Upper lobe of left lung (tissue), 6 donors: Measurements from ENCODE around the gene C1S. TPM values are rescaled to one million over a fixed set of nuclear protein-coding genes. Genes with fewer than 3 reads are reported as not detected.
"Not testable (repeated sequence)": the region's sequence is repeated elsewhere in the genome, so short reads cannot be mapped to it uniquely, and the experiment has no call there.

ENCODE experiments used
- ATAC-seq, 2 donors: fragments of 200-7000 bp; cut with Tn5 transposase; one replicate each; pipeline ENCODE4 v1.9.1; 2022; ENCODE audit warnings: mild to moderate bottlenecking in 2 of 2, moderate library complexity in 2 of 2; ENCODE audit not compliant: low FRiP score in 2 of 2
- DNase-seq, 2 donors: peaks; one replicate each; pipeline ENCODE4 v3.0.0-alpha.2; 2019 to 2020
- H3K27ac ChIP-seq, 4 donors: fragments of 200-600 bp; sonication (generic); one replicate each; pipeline ENCODE4 v1.5.1; 2016 to 2019
- H3K27me3 ChIP-seq, 4 donors: fragments of 200-600 bp; sonication (generic); one replicate each; pipeline ENCODE4 v1.5.1; 2017 to 2019
- H3K36me3 ChIP-seq, 4 donors: fragments of 200-600 bp; sonication (generic); one replicate each; pipeline ENCODE4 v1.5.1; 2016 to 2019
- H3K4me1 ChIP-seq, 4 donors: fragments of 200-600 bp; sonication (generic); one replicate each; pipeline ENCODE4 v1.5.1; 2018 to 2019
- H3K4me3 ChIP-seq, 4 donors: fragments of 200-600 bp; sonication (generic); one replicate each; pipeline ENCODE4 v1.5.1; 2017 to 2019; ENCODE audit warnings: mild to moderate bottlenecking in 2 of 4, moderate library complexity in 1 of 4
- H3K9me3 ChIP-seq, 4 donors: fragments of 200-600 bp; sonication (generic); one replicate each; pipeline ENCODE4 v1.5.1; 2018 to 2019
- EP300 ChIP-seq, 4 donors: sonication (generic); formaldehyde crosslinking; IDR thresholded peaks; one replicate each; pipeline ENCODE4 v1.5.1; 2017; ENCODE audit warnings: antibody characterized with exemption in 4 of 4, control low read depth in 2 of 4
- POLR2A ChIP-seq, 4 donors: fragments of 450-650 bp; IDR thresholded peaks; one replicate each; pipeline ENCODE4 v1.5.1; 2016 to 2017; ENCODE audit warnings: antibody characterized with exemption in 4 of 4, mild to moderate bottlenecking in 2 of 4
- POLR2AphosphoS5 ChIP-seq, 2 donors: sonication (generic); formaldehyde crosslinking; IDR thresholded peaks; one replicate each; pipeline ENCODE4 v1.5.1; 2017; ENCODE audit warnings: antibody characterized with exemption in 2 of 2
- WGBS, 2 donors: methylation state at CpG; one replicate each; pipeline ENCODE4 v1.1.5; 2017 to 2018; 5-methylcytosine and 5-hydroxymethylcytosine counted together
- total RNA-seq, 6 donors: library from RNA; depleted of rRNA in 4 of 6; stranded (reverse); fragments of >200 nt in 4 of 6; gene quantifications; one replicate each; pipeline versions ENCODE4 v1.1.0 to v1.2.1, GENCODE V29; 2016 to 2021
- TF ChIP-seq, protein P1 (sequence below), 6 experiments: fragments of 450-650 bp in 4 of 6; fragments of 200-600 bp in 2 of 6; sonication (generic) in 2 of 6; IDR thresholded peaks; one replicate each; pipeline ENCODE4 v1.5.1; 2016 to 2019; ENCODE audit warnings: antibody characterized with exemption in 6 of 6
- donor health status: DM: no; HTN: no; CAD: no; lungs with moderate emphysema.
- donor health status: DM: no; HTN: yes; CAD: no; lungs with severe emphysema.

The C1S gene
- total RNA-seq, 6 donors from 2014 or later = 146 to 338 (median 208) TPM

DNA sequence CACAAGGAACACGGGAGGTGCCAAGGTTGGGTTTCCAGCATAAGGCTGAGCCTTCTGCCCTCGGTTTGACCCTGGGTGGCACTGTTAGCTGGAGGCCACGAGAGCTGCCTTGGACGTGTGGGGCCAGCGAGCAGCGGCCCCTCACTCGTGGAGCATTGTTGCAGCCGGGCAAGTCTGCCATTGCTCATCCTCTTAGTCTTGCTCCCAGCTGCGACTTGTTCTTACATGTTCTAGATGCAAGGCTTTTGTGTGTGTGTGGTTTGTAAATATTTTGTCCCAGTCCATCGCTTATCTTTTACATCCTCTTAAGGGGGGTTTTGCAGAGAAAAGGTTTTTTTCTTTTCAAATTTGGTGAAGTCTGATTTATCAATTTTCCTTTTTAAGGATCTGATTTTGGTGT, 21.1 kb upstream of the C1S start:
- H3K4me1 ChIP-seq = no peaks in the 10 kb centered on the region
- peak in 1 of 2 donors; percentile 42 for DNase-seq
- TF ChIP-seq POLR2A (IDR thresholded peaks at IDR 0.05) (no peak), EP300 (IDR thresholded peaks at IDR 0.05) (no peak), POLR2AphosphoS5 (IDR thresholded peaks at IDR 0.05) (no peak)
- TF ChIP-seq, protein P1, sequence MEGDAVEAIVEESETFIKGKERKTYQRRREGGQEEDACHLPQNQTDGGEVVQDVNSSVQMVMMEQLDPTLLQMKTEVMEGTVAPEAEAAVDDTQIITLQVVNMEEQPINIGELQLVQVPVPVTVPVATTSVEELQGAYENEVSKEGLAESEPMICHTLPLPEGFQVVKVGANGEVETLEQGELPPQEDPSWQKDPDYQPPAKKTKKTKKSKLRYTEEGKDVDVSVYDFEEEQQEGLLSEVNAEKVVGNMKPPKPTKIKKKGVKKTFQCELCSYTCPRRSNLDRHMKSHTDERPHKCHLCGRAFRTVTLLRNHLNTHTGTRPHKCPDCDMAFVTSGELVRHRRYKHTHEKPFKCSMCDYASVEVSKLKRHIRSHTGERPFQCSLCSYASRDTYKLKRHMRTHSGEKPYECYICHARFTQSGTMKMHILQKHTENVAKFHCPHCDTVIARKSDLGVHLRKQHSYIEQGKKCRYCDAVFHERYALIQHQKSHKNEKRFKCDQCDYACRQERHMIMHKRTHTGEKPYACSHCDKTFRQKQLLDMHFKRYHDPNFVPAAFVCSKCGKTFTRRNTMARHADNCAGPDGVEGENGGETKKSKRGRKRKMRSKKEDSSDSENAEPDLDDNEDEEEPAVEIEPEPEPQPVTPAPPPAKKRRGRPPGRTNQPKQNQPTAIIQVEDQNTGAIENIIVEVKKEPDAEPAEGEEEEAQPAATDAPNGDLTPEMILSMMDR (IDR thresholded peaks at IDR 0.05) = no peak
- no peak for ATAC-seq
- 68 to 81% methylated on average over 7 to 10 of the region's 10 CpGs for WGBS, 2 donors
- no peaks in the 10 kb centered on the region for H3K9me3 ChIP-seq
- no peaks in the 10 kb centered on the region for H3K27me3 ChIP-seq
- no peak overlapping the region for H3K4me3 ChIP-seq
- no peak overlapping the region for H3K27ac ChIP-seq
- no peaks in the 10 kb centered on the region for H3K36me3 ChIP-seq

GRCh38 chr12:7042842-7043241, 17.7 kb upstream of the C1S start:
- Histone ChIP-seq H3K36me3 (no peaks in the 10 kb centered on the region), H3K27ac (no peak overlapping the region), H3K9me3 (no peaks in the 10 kb centered on the region), H3K27me3 (no peaks in the 10 kb centered on the region), H3K4me1 (peaks cover 0 to 10% (median 3%) of the 10 kb centered on the region in 4 donors), H3K4me3 (no peak overlapping the region)
- TF ChIP-seq POLR2AphosphoS5 (IDR thresholded peaks at IDR 0.05) = no peak
- no peak for TF ChIP-seq POLR2A (IDR thresholded peaks at IDR 0.05)
- TF ChIP-seq, protein P1 (IDR thresholded peaks at IDR 0.05) = peak; percentile 11 to 67 (median 46)
- 38 to 42% methylated on average over 6 of the region's 6 CpGs for WGBS, 2 donors
- no peak for DNase-seq
- peak; percentile 77 to 83 for ATAC-seq

DNA sequence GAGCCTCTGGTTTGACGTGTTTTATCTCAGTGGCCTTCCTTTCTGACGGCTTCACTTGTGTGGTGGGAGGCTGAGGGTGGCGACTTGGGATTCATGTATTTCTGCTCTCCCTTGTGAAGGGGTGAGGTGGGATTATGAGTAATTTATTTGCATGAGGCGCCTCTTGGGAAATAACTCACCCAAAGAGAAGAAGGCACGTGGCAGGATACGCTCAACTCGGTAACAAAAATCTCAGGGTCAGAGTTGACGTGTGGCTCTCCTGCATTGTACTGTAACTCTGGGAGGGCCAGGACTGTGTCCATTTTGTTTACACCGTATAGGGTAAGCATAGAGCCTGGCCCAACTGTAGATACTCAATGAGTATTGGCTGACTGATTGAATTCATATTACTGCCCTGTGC, 14.6 kb upstream of the C1S start:
- no peak overlapping the region for H3K4me3 ChIP-seq
- no peaks in the 10 kb centered on the region for H3K36me3 ChIP-seq
- no peaks in the 10 kb centered on the region for H3K9me3 ChIP-seq
- H3K4me1 ChIP-seq = peaks cover 0 to 10% (median 3%) of the 10 kb centered on the region in 4 donors
- DNase-seq (no peak), ATAC-seq (no peak)
- TF ChIP-seq POLR2A (IDR thresholded peaks at IDR 0.05) (no peak), EP300 (IDR thresholded peaks at IDR 0.05) (no peak), POLR2AphosphoS5 (IDR thresholded peaks at IDR 0.05) (no peak)
- TF ChIP-seq, protein P1 (IDR thresholded peaks at IDR 0.05) = no peak
- no peak overlapping the region for H3K27ac ChIP-seq
- no peaks in the 10 kb centered on the region for H3K27me3 ChIP-seq
- WGBS, 2 donors = 91 to 94% methylated on average over 9 of the region's 9 CpGs

- Histone ChIP-seq H3K4me1 (peaks cover 0 to 10% (median 3%) of the 10 kb centered on the region in 4 donors), H3K9me3 (no peaks in the 10 kb centered on the region), H3K27ac (no peak overlapping the region), H3K4me3 (no peak overlapping the region), H3K27me3 (no peaks in the 10 kb centered on the region), H3K36me3 (no peaks in the 10 kb centered on the region)
- DNase-seq = no peak
- TF ChIP-seq POLR2AphosphoS5 (IDR thresholded peaks at IDR 0.05) (no peak), POLR2A (IDR thresholded peaks at IDR 0.05) (no peak), EP300 (IDR thresholded peaks at IDR 0.05) (no peak)
- TF ChIP-seq, protein P1 (IDR thresholded peaks at IDR 0.05) = no peak
- WGBS, 2 donors = 80 to 86% methylated on average over 4 to 5 of the region's 5 CpGs
- ATAC-seq = no peak
These were observed 14.0 kb upstream of the C1S start for GRCh38 chr12:7046383-7047105.

DNA sequence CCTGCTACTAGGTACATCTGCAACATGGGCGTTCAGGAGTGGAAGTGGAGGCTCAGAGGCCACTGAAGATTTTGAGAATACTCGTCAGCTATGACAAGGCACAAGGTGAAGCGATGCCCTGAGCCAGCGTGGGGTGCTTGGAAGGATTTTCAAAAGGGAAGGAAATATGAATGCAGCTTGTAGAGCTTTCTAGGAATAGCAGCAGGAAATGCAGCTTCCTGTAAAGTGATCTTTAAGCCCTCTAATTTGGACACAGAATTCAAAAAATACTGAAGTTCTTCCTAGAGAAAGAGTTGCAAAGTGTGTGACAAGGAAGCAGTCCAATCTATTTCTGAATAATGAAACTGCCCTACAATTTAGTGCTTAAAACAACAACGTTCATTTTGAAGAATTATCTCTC, 13.2 kb upstream of the C1S start:
- ATAC-seq (no peak), DNase-seq (no peak)
- no peaks in the 10 kb centered on the region for H3K27me3 ChIP-seq
- no peak overlapping the region for H3K4me3 ChIP-seq
- 41 to 42% methylated on average over 5 of the region's 5 CpGs for WGBS, 2 donors
- peaks cover 0 to 10% (median 3%) of the 10 kb centered on the region in 4 donors for H3K4me1 ChIP-seq
- H3K36me3 ChIP-seq = no peaks in the 10 kb centered on the region
- H3K27ac ChIP-seq = no peak overlapping the region
- H3K9me3 ChIP-seq = no peaks in the 10 kb centered on the region
- TF ChIP-seq EP300 (IDR thresholded peaks at IDR 0.05) = no peak
- TF ChIP-seq POLR2A (IDR thresholded peaks at IDR 0.05) = no peak
- TF ChIP-seq POLR2AphosphoS5 (IDR thresholded peaks at IDR 0.05) = no peak
- TF ChIP-seq, protein P1 (IDR thresholded peaks at IDR 0.05) = no peak

- 89 to 93% methylated on average over 10 of the region's 10 CpGs for WGBS, 2 donors
- H3K27me3 ChIP-seq, DNase-seq, H3K4me1 ChIP-seq, ATAC-seq, H3K9me3 ChIP-seq, H3K36me3 ChIP-seq, H3K4me3 ChIP-seq, H3K27ac ChIP-seq: not testable (repeated sequence)
These were observed 11.0 kb upstream of the C1S start for GRCh38 chr12:7049445-7049951.

GRCh38 chr12:7049973-7050372, 10.5 kb upstream of the C1S start:
- not testable (repeated sequence) for H3K27me3 ChIP-seq, H3K27ac ChIP-seq, H3K4me3 ChIP-seq, ATAC-seq, DNase-seq, H3K9me3 ChIP-seq, H3K4me1 ChIP-seq, H3K36me3 ChIP-seq
- 87% methylated on average over 3 of the region's 3 CpGs for WGBS, 2 donors
